Heart left ventricle (tissue), 16 donors: Measurements from ENCODE around the gene PCARE. TPM values are rescaled to one million over a fixed set of nuclear protein-coding genes. Genes with fewer than 3 reads are reported as not detected.

Source experiments
- ATAC-seq, 4 donors: fragments of 200-7000 bp; cut with Tn5 transposase; one replicate each; pipeline ENCODE4 v1.9.1; 2020 to 2022; ENCODE audit warnings: moderate library complexity in 4 of 4, mild to moderate bottlenecking in 3 of 4, moderate number of reproducible peaks in 1 of 4
- DNase-seq, 5 donors: peaks; one replicate each; pipeline ENCODE4 v3.0.0-alpha.2; 2020
- H3K27ac ChIP-seq, 12 donors: fragments of 200-600 bp; sonication (generic) in 4 of 12; one replicate each; pipeline versions ENCODE4 v1.5.0 to v1.8.0; 2016 to 2022; ENCODE audit warnings: mild to moderate bottlenecking in 2 of 12
- H3K27me3 ChIP-seq, 9 donors: fragments of 200-600 bp; sonication (generic) in 2 of 9; one replicate each; pipeline versions ENCODE4 v1.5.1 to v1.8.0; 2016 to 2022; ENCODE audit warnings: mild to moderate bottlenecking in 3 of 9
- H3K36me3 ChIP-seq, 9 donors: fragments of 200-600 bp; sonication (generic) in 2 of 9; one replicate each; pipeline versions ENCODE4 v1.5.0 to v1.8.0; 2018 to 2022; ENCODE audit warnings: mild to moderate bottlenecking in 2 of 9
- H3K4me1 ChIP-seq, 12 donors: fragments of 200-600 bp; sonication (generic) in 4 of 12; one replicate each; pipeline versions ENCODE4 v1.5.0 to v1.8.0; 2016 to 2022; ENCODE audit warnings: mild to moderate bottlenecking in 3 of 12
- H3K4me3 ChIP-seq, 12 donors: fragments of 200-600 bp; sonication (generic) in 4 of 12; one replicate each; pipeline versions ENCODE4 v1.5.0 to v1.8.0; 2017 to 2022; ENCODE audit warnings: mild to moderate bottlenecking in 9 of 12, moderate library complexity in 4 of 12
- H3K9me3 ChIP-seq, 12 donors: fragments of 200-600 bp; sonication (generic) in 4 of 12; one replicate each; pipeline versions ENCODE4 v1.5.0 to v1.8.0; 2016 to 2022; ENCODE audit warnings: mild to moderate bottlenecking in 1 of 12
- POLR2A ChIP-seq, 2 donors: fragments of 450-650 bp; IDR thresholded peaks; one replicate each; pipeline ENCODE4 v1.6.1; 2017; ENCODE audit warnings: antibody characterized with exemption in 2 of 2, mild to moderate bottlenecking in 2 of 2, moderate library complexity in 2 of 2
- WGBS, 4 donors: extraction: QIAGEN DNeasy Blood & Tissue Kit in 2 of 4; methylation state at CpG; one replicate each; pipeline versions ENCODE4 v1.1.5 to v1.1.7; 2013 to 2018; 5-methylcytosine and 5-hydroxymethylcytosine counted together
- intact Hi-C, 10 donors: fragments of 100-400 bp; cut with DNase I; formaldehyde crosslinking; loops; one replicate each; pipeline versions ENCODE4 v1.11.1 to v1.14.2; 2022
- polyA plus RNA-seq, 2 donors: library from polyadenylated mRNA; stranded (reverse); fragments of 200-250 nt; gene quantifications; one replicate each; pipeline ENCODE4 v1.2.3, GENCODE V29; 2013
- total RNA-seq, 9 donors: library from RNA; depleted of rRNA in 2 of 9; stranded (reverse); fragments of >200 nt in 2 of 9; fragmentation: NEBNext Ultra II Directional in 3 of 9; extraction: Animal tissue kit (Norgen Biotek cat#: 25700) in 3 of 9; gene quantifications; one replicate each; pipeline versions ENCODE4 v1.1.0 to v1.2.4, GENCODE V29; 2016 to 2023
- TF ChIP-seq, protein P1 (sequence below), 12 donors: fragments of 200-600 bp; sonication (generic) in 4 of 12; IDR thresholded peaks; one replicate each; pipeline versions ENCODE4 v1.5.0 to v1.8.0; 2018 to 2022; ENCODE audit warnings: antibody characterized with exemption in 12 of 12, mild to moderate bottlenecking in 5 of 12
- donor health status: ischemic (EF 13 %, LVEDD 7.1; RV severe dilation, severe dysfunction).
- donor health status: healthy with polysubstance abuse.
- donor health status: DM: no; HTN: yes; CAD: no.
- donor health status: DM: no; HTN: no; CAD: no.
- donor health status: ischemic (EF 25% LVEDD 6.9; RV normal size, moderate dysfunction).
- donor health status: ischemic (EF 25% LVEDD 5.7; RV mildly dilated, moderate dysfunction).
- donor health status: healthy.
- donor health status: DM: yes; HTN: yes; CAD: no.
- donor health status: ischemic (EF 35%, LVEDD 5.7; RV mildly dilated, moderate dysfunction).
- donor health status: nonischemic (EF 11% LVEDD 7.7; RV severe dilation, severe dysfunction).
- donor health status: DM: yes; HTN: yes; CAD: no.
- donor health status: PGD.
- donor health status: ischemic (EF 29% LVEDD 5.4; RV normal size, mild dysfunction).
- donor health status: nonischemic (EF 23%, LVEDD 6.1; RV moderate dilation, normal function).

PCARE gene
- total and polyA plus RNA-seq, 11 donors = 0.10 to 2.4 (median 0.87) TPM

DNA sequence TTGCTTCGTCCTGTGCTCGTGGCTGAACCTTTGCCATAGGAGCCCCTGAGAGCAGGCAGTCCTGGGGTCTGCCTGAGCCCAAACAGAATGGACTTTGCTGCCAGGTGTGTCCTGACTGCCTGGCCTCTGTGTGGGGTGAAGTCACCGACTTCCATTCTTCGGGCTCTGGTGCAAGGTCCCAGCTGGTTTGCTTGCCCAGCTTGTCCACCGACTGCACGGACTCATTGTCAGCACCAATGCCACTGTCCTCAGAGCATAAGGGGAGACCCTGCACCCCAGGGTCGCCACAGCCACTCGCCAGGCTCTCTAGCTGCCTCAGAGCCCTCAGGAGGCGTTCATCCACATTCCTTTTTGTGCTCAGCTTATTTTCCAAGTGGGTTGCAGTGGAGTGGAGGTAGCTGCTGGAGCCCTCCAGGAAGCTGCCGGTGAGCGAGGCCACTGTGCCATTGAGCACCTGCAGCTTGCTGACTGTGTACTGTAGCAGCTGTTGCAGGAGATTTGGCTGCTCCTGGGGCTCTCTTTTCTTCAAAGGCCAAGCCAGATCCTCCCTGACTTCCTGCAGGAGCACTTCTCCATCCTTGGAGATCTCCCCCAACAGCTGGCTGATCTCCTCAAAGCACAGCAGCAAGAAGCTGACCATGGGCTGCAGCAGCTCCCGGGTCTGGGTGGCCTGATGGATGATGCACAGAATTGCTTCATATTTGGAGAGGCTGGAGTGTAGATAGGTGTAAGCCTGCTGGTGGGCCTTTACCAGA lies 1.2 kb downstream of the PCARE start:
- 79 to 88% (median 84%) methylated on average over 12 of the region's 12 CpGs for WGBS, 4 donors
- DNase-seq = no peak
- Histone ChIP-seq H3K4me1 (peaks cover 0 to 21% (median 0%) of the 10 kb centered on the region in 12 donors), H3K27me3 (no peaks in the 10 kb centered on the region), H3K9me3 (peaks cover 0 to 7% (median 0%) of the 10 kb centered on the region in 12 donors), H3K4me3 (no peak overlapping the region), H3K27ac (peak overlapping the region in 2 of 12 donors; percentile 62 to 65), H3K36me3 (no peaks in the 10 kb centered on the region)
- TF ChIP-seq, protein P1, sequence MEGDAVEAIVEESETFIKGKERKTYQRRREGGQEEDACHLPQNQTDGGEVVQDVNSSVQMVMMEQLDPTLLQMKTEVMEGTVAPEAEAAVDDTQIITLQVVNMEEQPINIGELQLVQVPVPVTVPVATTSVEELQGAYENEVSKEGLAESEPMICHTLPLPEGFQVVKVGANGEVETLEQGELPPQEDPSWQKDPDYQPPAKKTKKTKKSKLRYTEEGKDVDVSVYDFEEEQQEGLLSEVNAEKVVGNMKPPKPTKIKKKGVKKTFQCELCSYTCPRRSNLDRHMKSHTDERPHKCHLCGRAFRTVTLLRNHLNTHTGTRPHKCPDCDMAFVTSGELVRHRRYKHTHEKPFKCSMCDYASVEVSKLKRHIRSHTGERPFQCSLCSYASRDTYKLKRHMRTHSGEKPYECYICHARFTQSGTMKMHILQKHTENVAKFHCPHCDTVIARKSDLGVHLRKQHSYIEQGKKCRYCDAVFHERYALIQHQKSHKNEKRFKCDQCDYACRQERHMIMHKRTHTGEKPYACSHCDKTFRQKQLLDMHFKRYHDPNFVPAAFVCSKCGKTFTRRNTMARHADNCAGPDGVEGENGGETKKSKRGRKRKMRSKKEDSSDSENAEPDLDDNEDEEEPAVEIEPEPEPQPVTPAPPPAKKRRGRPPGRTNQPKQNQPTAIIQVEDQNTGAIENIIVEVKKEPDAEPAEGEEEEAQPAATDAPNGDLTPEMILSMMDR (IDR thresholded peaks at IDR 0.05) = no peak
- no peak for TF ChIP-seq POLR2A (IDR thresholded peaks at IDR 0.05)
- no peak for ATAC-seq
- intact Hi-C loops = loop anchor here in 2 of 10 donors (5.0 kb wide), 2 partner anchors 39 to 44 kb away; partner anchors contain the start of gene CLIP4 (in 1 of the 2)

DNA sequence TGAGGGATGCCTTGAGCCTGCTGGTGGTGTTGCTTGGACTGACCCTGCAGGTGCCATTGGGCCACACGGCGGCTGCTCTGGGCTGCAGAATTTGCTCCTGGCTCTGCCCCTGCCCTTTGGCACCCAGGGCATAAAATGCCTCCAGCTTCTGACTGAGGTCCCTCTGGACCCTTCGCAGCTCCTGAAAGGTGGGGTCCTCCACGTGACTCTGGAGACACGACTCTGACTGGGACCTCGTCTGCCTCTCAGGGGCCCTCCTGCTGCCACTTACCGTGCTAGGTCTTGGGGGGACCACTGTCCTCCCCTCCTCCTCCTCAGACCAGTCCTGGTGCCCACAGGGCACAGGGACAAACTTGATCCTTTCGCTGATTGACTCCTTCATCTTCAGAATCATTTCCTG lies 2.1 kb downstream of the PCARE start:
- H3K9me3 ChIP-seq = no peaks in the 10 kb centered on the region
- no peak overlapping the region for H3K4me3 ChIP-seq
- no peaks in the 10 kb centered on the region for H3K36me3 ChIP-seq
- ATAC-seq = no peak
- intact Hi-C loops = loop anchor here in 2 of 10 donors (5.0 kb wide), 2 partner anchors 40 to 45 kb away; partner anchors contain the start of gene CLIP4 (in 1 of the 2)
- TF ChIP-seq, protein P1 (IDR thresholded peaks at IDR 0.05) = no peak
- no peak for TF ChIP-seq POLR2A (IDR thresholded peaks at IDR 0.05)
- WGBS, 4 donors = 81 to 92% (median 89%) methylated on average over 8 of the region's 8 CpGs
- H3K27ac ChIP-seq = no peak overlapping the region
- peaks cover 0 to 21% (median 0%) of the 10 kb centered on the region in 12 donors for H3K4me1 ChIP-seq
- no peaks in the 10 kb centered on the region for H3K27me3 ChIP-seq
- DNase-seq = no peak

DNA sequence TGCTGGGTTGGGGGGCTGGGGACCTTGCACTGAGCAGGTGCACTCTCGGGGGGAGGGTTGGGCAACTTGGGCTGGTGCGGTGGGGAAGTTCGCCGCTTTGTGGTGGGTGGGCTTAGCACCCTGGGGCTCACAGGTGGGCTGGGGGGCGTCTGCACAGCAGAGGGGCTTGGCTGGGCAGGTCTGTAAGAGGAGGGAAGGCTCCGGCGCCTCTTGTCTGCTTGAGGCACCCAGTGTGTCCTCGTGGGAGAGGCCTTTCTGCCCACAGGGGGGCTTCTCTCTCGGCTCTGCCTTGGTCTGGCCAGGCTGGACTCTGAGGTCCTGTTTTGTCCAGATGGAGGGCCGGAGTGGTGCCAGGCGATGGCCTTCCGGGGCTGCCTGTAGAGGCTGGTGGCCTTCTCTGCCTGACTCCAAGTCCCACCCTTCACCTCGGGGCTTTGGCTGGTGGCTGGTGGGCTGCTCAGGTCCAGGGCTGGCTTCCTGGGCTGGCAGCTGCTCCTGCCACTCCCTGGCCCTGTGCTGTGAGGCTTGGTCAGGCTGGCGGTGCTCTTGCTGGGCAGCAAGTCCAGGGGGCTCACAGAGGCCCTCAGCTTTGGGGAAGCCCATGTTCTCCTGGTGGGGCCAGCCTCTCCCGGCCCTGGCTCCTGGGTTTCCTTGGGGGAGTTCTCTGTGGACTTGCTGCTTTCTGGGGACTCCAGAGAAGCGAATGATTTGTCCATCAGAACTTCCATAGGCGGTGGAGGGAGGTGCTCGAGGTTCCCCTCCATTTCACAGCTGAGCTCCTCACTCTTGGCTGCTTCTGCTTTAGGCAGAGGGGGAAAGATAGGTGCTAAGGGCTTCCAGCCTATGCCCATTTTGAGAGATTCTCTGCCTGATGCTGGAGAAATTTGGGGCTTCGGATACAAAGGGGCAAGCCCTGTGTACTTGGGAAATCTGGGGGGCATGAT lies 3.0 kb downstream of the PCARE start:
- DNase-seq = no peak

More for the DNA sequence above, 3.0 kb downstream of the PCARE start:
- peaks cover 0 to 21% (median 0%) of the 10 kb centered on the region in 12 donors for H3K4me1 ChIP-seq
- no peak overlapping the region for H3K4me3 ChIP-seq
- H3K9me3 ChIP-seq = no peaks in the 10 kb centered on the region
- no peaks in the 10 kb centered on the region for H3K27me3 ChIP-seq
- no peak for TF ChIP-seq POLR2A (IDR thresholded peaks at IDR 0.05)
- TF ChIP-seq, protein P1 (IDR thresholded peaks at IDR 0.05) = no peak
- 83 to 93% (median 91%) methylated on average over 14 to 19 of the region's 19 CpGs for WGBS, 4 donors
- no peak for ATAC-seq
- intact Hi-C loops = loop anchor here in 2 of 10 donors (5.0 kb wide), 2 partner anchors 41 to 46 kb away; partner anchors contain the start of gene CLIP4 (in 1 of the 2)
- no peak overlapping the region for H3K27ac ChIP-seq
- no peaks in the 10 kb centered on the region for H3K36me3 ChIP-seq
